ENCODE data around the gene C19orf12.

The C19orf12 gene

GRCh38 chr19:29670255-29670654 lies 44.8 kb downstream of the C19orf12 start:
- TF ChIP-seq REST (IDR thresholded peaks at IDR 0.05; ENCODE audit: low read depth) (no peak), MAX (IDR thresholded peaks at IDR 0.05) (no peak), EP300 (IDR thresholded peaks at IDR 0.05; ENCODE audit: borderline replicate concordance) (no peak), CREB1 (IDR thresholded peaks at IDR 0.05; ENCODE audit: low read depth) (no peak), FOXM1 (IDR thresholded peaks at IDR 0.05; ENCODE audit: borderline replicate concordance, low read depth) (no peak), TEAD4 (IDR thresholded peaks at IDR 0.05) (no peak), USF1 (IDR thresholded peaks at IDR 0.05) (no peak), TAF1 (IDR thresholded peaks at IDR 0.05; ENCODE audit: low read depth) (no peak), CEBPB (IDR thresholded peaks at IDR 0.05) (no peak), YY1 (IDR thresholded peaks at IDR 0.05; ENCODE audit: low read depth) (no peak), RAD21 (IDR thresholded peaks at IDR 0.05; ENCODE audit: low read depth) (no peak), ZBTB7A (IDR thresholded peaks at IDR 0.05; ENCODE audit: low read depth) (no peak), EGR1 (IDR thresholded peaks at IDR 0.05) (no peak), TCF12 (IDR thresholded peaks at IDR 0.05; ENCODE audit: low read depth) (no peak), NFIC (IDR thresholded peaks at IDR 0.05) (no peak)

GRCh38 chr19:29668746-29669609 lies 46.1 kb downstream of the C19orf12 start:
- no peak for TF ChIP-seq TCF12 (IDR thresholded peaks at IDR 0.05; ENCODE audit: low read depth)
- TF ChIP-seq YY1 (IDR thresholded peaks at IDR 0.05; ENCODE audit: low read depth), result no peak
- no peak for TF ChIP-seq RAD21 (IDR thresholded peaks at IDR 0.05; ENCODE audit: low read depth)
- TF ChIP-seq REST (IDR thresholded peaks at IDR 0.05; ENCODE audit: low read depth), result no peak
- no peak for TF ChIP-seq TAF1 (IDR thresholded peaks at IDR 0.05; ENCODE audit: low read depth)
- no peak for TF ChIP-seq EP300 (IDR thresholded peaks at IDR 0.05; ENCODE audit: borderline replicate concordance)
- no peak for TF ChIP-seq NFIC (IDR thresholded peaks at IDR 0.05)
- TF ChIP-seq ZBTB7A (IDR thresholded peaks at IDR 0.05; ENCODE audit: low read depth), result no peak

GRCh38 chr19:29667901-29668341 lies 47.1 kb downstream of the C19orf12 start:
- TF ChIP-seq CEBPB (IDR thresholded peaks at IDR 0.05) (no peak), REST (IDR thresholded peaks at IDR 0.05; ENCODE audit: low read depth) (no peak), TAF1 (IDR thresholded peaks at IDR 0.05; ENCODE audit: low read depth) (no peak), NFIC (IDR thresholded peaks at IDR 0.05) (no peak), EGR1 (IDR thresholded peaks at IDR 0.05) (no peak), USF1 (IDR thresholded peaks at IDR 0.05) (no peak), CREB1 (IDR thresholded peaks at IDR 0.05; ENCODE audit: low read depth) (no peak), EP300 (IDR thresholded peaks at IDR 0.05; ENCODE audit: borderline replicate concordance) (no peak), TEAD4 (IDR thresholded peaks at IDR 0.05) (no peak), MAX (IDR thresholded peaks at IDR 0.05) (no peak), FOXM1 (IDR thresholded peaks at IDR 0.05; ENCODE audit: borderline replicate concordance, low read depth) (no peak), YY1 (IDR thresholded peaks at IDR 0.05; ENCODE audit: low read depth) (no peak), TCF12 (IDR thresholded peaks at IDR 0.05; ENCODE audit: low read depth) (no peak), ZBTB7A (IDR thresholded peaks at IDR 0.05; ENCODE audit: low read depth) (no peak), RAD21 (IDR thresholded peaks at IDR 0.05; ENCODE audit: low read depth) (no peak)

GRCh38 chr19:29667387-29667783 lies 47.7 kb downstream of the C19orf12 start:
- no peak for TF ChIP-seq MAX (IDR thresholded peaks at IDR 0.05)
- no peak for TF ChIP-seq TCF12 (IDR thresholded peaks at IDR 0.05; ENCODE audit: low read depth)
- TF ChIP-seq YY1 (IDR thresholded peaks at IDR 0.05; ENCODE audit: low read depth), result no peak
- no peak for TF ChIP-seq NFIC (IDR thresholded peaks at IDR 0.05)
- no peak for TF ChIP-seq EP300 (IDR thresholded peaks at IDR 0.05; ENCODE audit: borderline replicate concordance)
- TF ChIP-seq TAF1 (IDR thresholded peaks at IDR 0.05; ENCODE audit: low read depth), result no peak
- TF ChIP-seq EGR1 (IDR thresholded peaks at IDR 0.05), result no peak
- TF ChIP-seq RAD21 (IDR thresholded peaks at IDR 0.05; ENCODE audit: low read depth), result no peak
- TF ChIP-seq FOXM1 (IDR thresholded peaks at IDR 0.05; ENCODE audit: borderline replicate concordance, low read depth), result no peak
- no peak for TF ChIP-seq REST (IDR thresholded peaks at IDR 0.05; ENCODE audit: low read depth)

All from Ishikawa (cell line).